SK-N-MC (cell line): ENCODE results near the gene DNAJC11.

Experiments used
- EZH2 ChIP-seq: fragments of 200-600 bp; sonication (generic); IDR thresholded peaks from one replicate; pipeline ENCODE4 v1.6.1; 2017; ENCODE audit warnings: antibody characterized with exemption
- POLR2AphosphoS5 ChIP-seq: IDR thresholded peaks from 2 replicates; pipeline ENCODE4 v1.6.1; 2012; ENCODE audit warnings: mild to moderate bottlenecking, low read depth, low read length, borderline replicate concordance

GRCh38 chr1:6653436-6654290 lies 48.0 kb downstream of the DNAJC11 start:
- TF ChIP-seq EZH2 = no peak
- TF ChIP-seq POLR2AphosphoS5 = no peak
